Measurements from ENCODE around the gene MLLT10. TPM values are rescaled to one million over a fixed set of nuclear protein-coding genes. Genes with fewer than 3 reads are reported as not detected.

MLLT10 gene
- total and polyA plus RNA-seq, 12 donors = 8.5 to 41.1 (median 24.6) TPM

DNA sequence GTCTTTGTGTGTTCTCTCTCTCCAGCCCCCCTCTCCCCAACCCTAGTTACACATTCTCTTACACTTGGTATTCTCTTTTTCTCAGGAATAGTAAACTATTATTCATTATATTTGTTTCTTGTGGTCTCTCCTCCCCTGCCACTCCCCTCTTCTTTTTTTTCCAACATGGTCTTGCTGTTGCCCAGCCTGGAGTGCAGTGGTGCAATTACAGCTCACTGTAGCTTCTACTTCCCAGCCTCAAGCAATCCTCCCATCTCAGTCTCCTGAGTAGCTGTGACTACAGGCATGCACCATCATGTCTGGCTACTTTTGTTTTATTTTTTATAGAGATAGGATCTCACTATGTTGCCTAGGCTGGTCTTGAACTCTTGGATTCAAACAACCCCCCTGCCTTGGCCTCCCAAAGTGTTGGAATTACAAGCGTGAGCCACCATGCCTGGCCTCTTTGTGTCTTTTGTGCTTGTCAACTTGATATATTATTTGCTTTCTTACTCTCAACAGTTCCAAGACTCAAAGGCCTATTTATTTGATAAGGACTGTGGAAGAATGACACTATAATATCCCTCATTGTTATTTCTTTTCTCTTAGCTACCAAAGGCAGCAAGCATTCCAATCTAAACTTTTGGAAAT is 66.9 kb downstream of the MLLT10 start:
- peaks cover 0 to 13% (median 6%) of the 10 kb centered on the region in 9 donors for H3K36me3 ChIP-seq
- no peaks in the 10 kb centered on the region for H3K27me3 ChIP-seq
- peaks cover 0 to 19% (median 0%) of the 10 kb centered on the region in 9 donors for H3K4me1 ChIP-seq
- intact Hi-C loops (cut with DNase I) = no loop called here
- H3K27ac ChIP-seq = no peak overlapping the region
- 86 to 96% methylated on average over 1 of the region's 1 CpG for WGBS, 2 donors
- ATAC-seq (no peak), DNase-seq (no peak)
- no peak overlapping the region for H3K4me3 ChIP-seq
- H3K9me3 ChIP-seq = no peaks in the 10 kb centered on the region
- TF ChIP-seq CTCF (IDR thresholded peaks at IDR 0.05) = no peak

DNA sequence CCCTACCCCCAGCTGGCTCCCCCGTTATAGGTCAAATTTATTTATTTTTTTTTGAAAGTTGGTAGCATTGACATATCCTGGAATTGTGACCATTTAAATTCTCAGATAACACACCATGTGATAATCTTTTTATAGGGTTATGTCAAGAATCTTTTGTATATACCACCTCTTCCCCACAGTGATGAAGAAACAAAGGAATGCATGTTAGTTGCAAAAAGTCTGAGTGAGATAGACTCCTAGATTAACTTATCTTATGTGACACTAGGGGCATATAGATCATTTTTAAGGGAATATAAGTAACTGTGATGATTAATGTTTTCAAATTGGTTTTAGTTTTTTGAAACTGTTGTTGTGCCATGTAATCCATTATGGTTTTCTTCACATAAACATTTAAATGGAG is 68.3 kb downstream of the MLLT10 start:
- WGBS, 2 donors = 77% methylated on average over 1 of the region's 1 CpG

DNA sequence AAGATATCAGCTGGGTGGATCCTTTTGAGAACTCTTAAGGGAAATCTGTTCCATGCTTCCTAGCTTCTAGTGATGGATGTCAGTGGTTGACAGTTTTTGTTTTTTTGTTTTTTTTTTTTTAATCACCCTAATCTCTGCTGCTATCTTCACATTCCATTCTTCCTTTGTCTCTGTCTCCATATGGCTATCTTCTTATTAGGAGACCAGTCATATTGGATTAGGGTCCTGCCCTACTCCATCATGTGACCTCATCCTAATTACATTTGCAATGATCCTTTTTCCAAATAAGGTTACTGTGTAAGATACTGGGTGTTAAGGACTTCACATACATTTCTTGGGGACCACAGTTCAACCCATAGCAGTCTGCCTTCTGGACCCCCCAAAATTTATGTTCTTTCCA is 69.7 kb downstream of the MLLT10 start:
- H3K4me1 ChIP-seq = peaks cover 0 to 25% (median 0%) of the 10 kb centered on the region in 9 donors
- H3K4me3 ChIP-seq = no peak overlapping the region
- no peak overlapping the region for H3K27ac ChIP-seq
- H3K9me3 ChIP-seq = peaks cover 0 to 8% (median 0%) of the 10 kb centered on the region in 11 donors
- TF ChIP-seq CTCF (IDR thresholded peaks at IDR 0.05) = no peak
- H3K36me3 ChIP-seq = peaks cover 0 to 19% (median under 1%) of the 10 kb centered on the region in 9 donors
- ATAC-seq (no peak), DNase-seq (no peak)
- H3K27me3 ChIP-seq = no peaks in the 10 kb centered on the region
- intact Hi-C loops (cut with DNase I) = no loop called here

More for the DNA sequence above, 68.3 kb downstream of the MLLT10 start:
- intact Hi-C loops (cut with DNase I) = no loop called here
- peaks cover 0 to 25% (median 0%) of the 10 kb centered on the region in 9 donors for H3K4me1 ChIP-seq
- H3K4me3 ChIP-seq = no peak overlapping the region
- no peak overlapping the region for H3K27ac ChIP-seq
- H3K36me3 ChIP-seq = peaks cover 0 to 21% (median 6%) of the 10 kb centered on the region in 9 donors
- ATAC-seq (no peak), DNase-seq (no peak)
- no peak for TF ChIP-seq CTCF (IDR thresholded peaks at IDR 0.05)
- no peaks in the 10 kb centered on the region for H3K27me3 ChIP-seq
- H3K9me3 ChIP-seq = no peaks in the 10 kb centered on the region

DNA sequence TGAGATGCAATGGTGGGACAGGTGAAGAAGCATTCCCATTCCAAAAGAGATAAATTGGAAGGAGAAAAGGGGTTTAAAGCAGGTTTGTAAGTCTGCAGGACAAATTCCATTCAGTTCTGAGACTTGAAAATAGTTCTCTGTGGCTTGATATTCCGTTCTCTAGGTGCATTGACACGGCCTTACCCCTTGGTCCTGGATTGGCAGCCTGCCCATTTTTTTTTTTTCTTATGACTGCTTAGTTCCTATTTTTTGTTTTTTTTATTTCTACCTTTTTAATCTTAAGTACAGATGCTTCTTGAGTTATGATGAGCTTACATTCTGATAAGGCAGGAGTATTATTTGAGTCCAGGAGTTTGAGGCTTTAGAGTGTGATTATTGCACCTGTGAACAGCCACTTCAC is 70.6 kb downstream of the MLLT10 start:
- no peak overlapping the region for H3K4me3 ChIP-seq
- no peak for DNase-seq
- TF ChIP-seq CTCF (IDR thresholded peaks at IDR 0.05) = no peak
- peaks cover 0 to 13% (median 0%) of the 10 kb centered on the region in 11 donors for H3K9me3 ChIP-seq
- no peaks in the 10 kb centered on the region for H3K27me3 ChIP-seq
- H3K4me1 ChIP-seq = peaks cover 0 to 22% (median 0%) of the 10 kb centered on the region in 9 donors
- 50% methylated on average over 2 of the region's 2 CpGs for WGBS, 2 donors
- peaks cover 0 to 19% (median 0%) of the 10 kb centered on the region in 9 donors for H3K36me3 ChIP-seq
- intact Hi-C loops (cut with DNase I) = no loop called here
- ATAC-seq = no peak
- H3K27ac ChIP-seq = no peak overlapping the region

Measured in heart right ventricle (tissue), 16 donors.